HG03039 (cell line): ENCODE measurements around the gene KLHL42.
"Not testable (repeated sequence)": the region's sequence is repeated elsewhere in the genome, so short reads cannot be mapped to it uniquely, and the experiment has no call there.

Experiments
- ATAC-seq: cut with Tn5 transposase; IDR thresholded peaks from one replicate; pipeline ENCODE4 v1.9.1; 2021; ENCODE audit warnings: mild to moderate bottlenecking, moderate library complexity; ENCODE audit not compliant: unreplicated experiment

KLHL42 gene

GRCh38 chr12:27814851-27815591 lies 35.0 kb downstream of the KLHL42 start:
- ATAC-seq = no peak

- ATAC-seq = no peak
Observed at GRCh38 chr12:27817766-27818165, 37.7 kb downstream of the KLHL42 start.

GRCh38 chr12:27818401-27818918 lies 38.4 kb downstream of the KLHL42 start:
- no peak for ATAC-seq

GRCh38 chr12:27820564-27820963 lies 40.5 kb downstream of the KLHL42 start:
- ATAC-seq = no peak

- ATAC-seq = no peak
Observed at GRCh38 chr12:27821259-27821973, 41.4 kb downstream of the KLHL42 start.

GRCh38 chr12:27822076-27822712 lies 42.2 kb downstream of the KLHL42 start:
- peak; percentile 76 for ATAC-seq

GRCh38 chr12:27823038-27823437 lies 43.0 kb downstream of the KLHL42 start:
- ATAC-seq = no peak

GRCh38 chr12:27824126-27824842 lies 44.3 kb downstream of the KLHL42 start:
- peak; percentile 63 for ATAC-seq

- no peak for ATAC-seq
Observed at GRCh38 chr12:27826076-27826475, 46.0 kb downstream of the KLHL42 start.

GRCh38 chr12:27828196-27828595 lies 48.2 kb downstream of the KLHL42 start:
- no peak for ATAC-seq

GRCh38 chr12:27838543-27839185 lies 58.6 kb downstream of the KLHL42 start:
- ATAC-seq = no peak

GRCh38 chr12:27840229-27840999 lies 60.4 kb downstream of the KLHL42 start:
- ATAC-seq = no peak

- no peak for ATAC-seq
Observed at GRCh38 chr12:27841392-27841882, 61.4 kb downstream of the KLHL42 start.

- no peak for ATAC-seq
Observed at GRCh38 chr12:27843714-27844245, 63.7 kb downstream of the KLHL42 start.

- ATAC-seq = no peak
Observed at GRCh38 chr12:27844366-27845090, 64.5 kb downstream of the KLHL42 start.

GRCh38 chr12:27845187-27845586 lies 65.2 kb downstream of the KLHL42 start:
- ATAC-seq = no peak

GRCh38 chr12:27845706-27846105 lies 65.7 kb downstream of the KLHL42 start:
- ATAC-seq = not testable (repeated sequence)

- ATAC-seq = not testable (repeated sequence)
Observed at GRCh38 chr12:27847293-27847692, 67.3 kb downstream of the KLHL42 start.

GRCh38 chr12:27851311-27851710 lies 71.3 kb downstream of the KLHL42 start:
- ATAC-seq = no peak
